Measurements from ENCODE around the gene YWHAG.
"Not testable (repeated sequence)": the region's sequence is repeated elsewhere in the genome, so short reads cannot be mapped to it uniquely, and the experiment has no call there.

Gene YWHAG

GRCh38 chr7:76340617-76341131, 18.1 kb downstream of the YWHAG start:
- peak; percentile 83 to 86 for DNase-seq (ENCODE audit: low read depth in 2 of 2)
- H3K4me3 ChIP-seq (replicated peaks in 1 of 2; ENCODE audit: low read depth in 2 of 2, low read length in 2 of 2) = no peak overlapping the region
- TF ChIP-seq, protein P1, sequence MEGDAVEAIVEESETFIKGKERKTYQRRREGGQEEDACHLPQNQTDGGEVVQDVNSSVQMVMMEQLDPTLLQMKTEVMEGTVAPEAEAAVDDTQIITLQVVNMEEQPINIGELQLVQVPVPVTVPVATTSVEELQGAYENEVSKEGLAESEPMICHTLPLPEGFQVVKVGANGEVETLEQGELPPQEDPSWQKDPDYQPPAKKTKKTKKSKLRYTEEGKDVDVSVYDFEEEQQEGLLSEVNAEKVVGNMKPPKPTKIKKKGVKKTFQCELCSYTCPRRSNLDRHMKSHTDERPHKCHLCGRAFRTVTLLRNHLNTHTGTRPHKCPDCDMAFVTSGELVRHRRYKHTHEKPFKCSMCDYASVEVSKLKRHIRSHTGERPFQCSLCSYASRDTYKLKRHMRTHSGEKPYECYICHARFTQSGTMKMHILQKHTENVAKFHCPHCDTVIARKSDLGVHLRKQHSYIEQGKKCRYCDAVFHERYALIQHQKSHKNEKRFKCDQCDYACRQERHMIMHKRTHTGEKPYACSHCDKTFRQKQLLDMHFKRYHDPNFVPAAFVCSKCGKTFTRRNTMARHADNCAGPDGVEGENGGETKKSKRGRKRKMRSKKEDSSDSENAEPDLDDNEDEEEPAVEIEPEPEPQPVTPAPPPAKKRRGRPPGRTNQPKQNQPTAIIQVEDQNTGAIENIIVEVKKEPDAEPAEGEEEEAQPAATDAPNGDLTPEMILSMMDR (IDR thresholded peaks at IDR 0.05; ENCODE audit: low read depth, low read length) = no peak

DNA sequence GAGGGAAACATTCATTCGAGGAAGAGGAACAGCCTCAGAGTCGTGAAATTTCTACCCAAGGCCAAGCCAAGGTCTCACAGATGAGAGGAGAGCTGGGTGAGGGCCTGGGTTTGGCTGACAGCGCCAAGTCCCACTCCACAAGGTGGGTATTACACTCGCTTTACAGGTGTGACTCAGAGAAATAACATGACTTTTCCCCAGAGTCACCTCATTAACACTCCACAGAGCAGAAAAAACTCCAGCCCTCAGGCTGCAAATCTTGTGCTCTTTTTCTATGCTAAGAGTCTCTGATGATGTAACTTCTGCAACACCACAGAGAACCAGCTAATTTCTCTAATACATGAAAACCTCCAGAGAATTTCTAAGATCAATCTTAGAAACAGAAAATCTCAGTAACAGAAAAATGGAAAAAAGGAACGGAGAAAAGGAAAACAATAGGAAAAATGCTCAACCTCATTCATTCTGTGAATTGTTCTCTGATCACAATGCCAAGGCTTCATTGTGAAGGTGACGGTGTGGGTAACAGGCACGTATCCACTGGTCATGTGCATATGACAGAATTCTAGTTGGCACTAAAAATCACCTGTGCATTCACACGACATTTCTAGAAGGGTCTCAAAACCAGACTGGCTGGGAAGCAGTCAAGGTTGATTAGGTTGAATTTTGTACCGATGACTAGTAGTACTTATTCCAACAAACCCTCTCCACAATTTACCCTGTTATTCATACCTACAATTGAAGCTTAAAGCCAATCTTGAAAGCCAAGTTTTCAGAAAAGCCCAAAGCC, 20.3 kb downstream of the YWHAG start:
- TF ChIP-seq, protein P1 (IDR thresholded peaks at IDR 0.05; ENCODE audit: low read depth, low read length) = no peak
- H3K4me3 ChIP-seq (replicated peaks in 1 of 2; ENCODE audit: low read depth in 2 of 2, low read length in 2 of 2) = no peak overlapping the region
- no peak for DNase-seq (ENCODE audit: low read depth in 2 of 2)

- TF ChIP-seq, protein P1 (IDR thresholded peaks at IDR 0.05; ENCODE audit: low read depth, low read length) = no peak
- DNase-seq (ENCODE audit: low read depth in 2 of 2) = no peak
- no peak overlapping the region for H3K4me3 ChIP-seq (replicated peaks in 1 of 2; ENCODE audit: low read depth in 2 of 2, low read length in 2 of 2)
Measured at GRCh38 chr7:76337147-76337546, 21.6 kb downstream of the YWHAG start.

DNA sequence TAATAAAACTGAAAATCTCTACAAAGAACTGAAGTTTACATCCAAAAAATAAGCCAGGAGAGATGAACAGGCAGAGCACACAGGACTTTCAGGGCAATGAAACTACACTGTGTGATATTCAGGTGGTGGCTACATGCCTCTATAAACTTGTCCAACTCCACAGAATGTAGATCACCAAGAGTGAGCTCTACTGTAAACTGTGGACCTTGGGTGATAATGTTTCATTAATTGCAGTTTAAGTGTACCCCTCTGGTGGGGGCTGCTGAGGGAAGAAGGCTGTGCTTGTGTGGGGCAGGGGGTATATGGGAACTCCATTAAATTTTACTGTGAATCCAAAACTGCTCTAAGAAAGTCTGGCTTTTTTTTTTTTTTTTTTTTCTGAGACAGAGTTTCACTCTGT, 22.7 kb downstream of the YWHAG start:
- H3K4me3 ChIP-seq (replicated peaks in 1 of 2; ENCODE audit: low read depth in 2 of 2, low read length in 2 of 2) = no peak overlapping the region
- TF ChIP-seq, protein P1 (IDR thresholded peaks at IDR 0.05; ENCODE audit: low read depth, low read length) = no peak
- no peak for DNase-seq (ENCODE audit: low read depth in 2 of 2)

- DNase-seq (ENCODE audit: low read depth in 2 of 2); H3K4me3 ChIP-seq (replicated peaks in 1 of 2; ENCODE audit: low read depth in 2 of 2, low read length in 2 of 2): not testable (repeated sequence)
Measured at GRCh38 chr7:76335417-76335816, 23.4 kb downstream of the YWHAG start.

DNA sequence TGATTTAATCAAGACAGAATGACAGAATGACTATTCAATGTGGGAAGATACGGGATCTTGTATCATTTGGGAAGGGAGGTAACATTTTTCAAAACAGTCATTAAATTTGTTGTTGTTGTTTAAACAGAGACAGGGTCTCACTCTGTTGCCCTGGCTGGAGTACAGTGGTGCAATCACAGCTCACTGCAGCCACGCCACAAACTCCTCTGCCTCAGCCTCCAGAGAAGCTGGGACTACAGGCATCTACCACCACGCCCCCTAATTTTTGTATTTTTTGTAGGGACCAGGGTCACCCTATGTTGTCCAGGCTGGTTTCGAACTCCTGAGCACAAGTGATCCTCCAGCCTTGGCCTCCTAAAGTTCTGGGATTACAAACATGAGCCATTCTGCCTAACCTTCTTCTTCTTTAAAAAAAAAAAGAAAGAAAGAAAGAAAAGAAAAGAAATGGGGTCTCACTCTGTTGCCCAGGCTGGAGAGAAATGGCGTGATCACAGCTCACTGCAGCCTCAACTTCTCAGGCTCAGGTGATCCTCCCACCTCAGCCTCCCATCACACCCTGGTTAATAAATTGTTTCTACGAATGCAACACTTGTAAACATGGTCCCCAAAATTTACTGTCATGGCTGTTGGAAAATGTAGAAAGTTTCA, 24.3 kb downstream of the YWHAG start:
- TF ChIP-seq, protein P1 (IDR thresholded peaks at IDR 0.05; ENCODE audit: low read depth, low read length) = no peak
- no peak overlapping the region for H3K4me3 ChIP-seq (replicated peaks in 1 of 2; ENCODE audit: low read depth in 2 of 2, low read length in 2 of 2)
- no peak for DNase-seq (ENCODE audit: low read depth in 2 of 2)

DNA sequence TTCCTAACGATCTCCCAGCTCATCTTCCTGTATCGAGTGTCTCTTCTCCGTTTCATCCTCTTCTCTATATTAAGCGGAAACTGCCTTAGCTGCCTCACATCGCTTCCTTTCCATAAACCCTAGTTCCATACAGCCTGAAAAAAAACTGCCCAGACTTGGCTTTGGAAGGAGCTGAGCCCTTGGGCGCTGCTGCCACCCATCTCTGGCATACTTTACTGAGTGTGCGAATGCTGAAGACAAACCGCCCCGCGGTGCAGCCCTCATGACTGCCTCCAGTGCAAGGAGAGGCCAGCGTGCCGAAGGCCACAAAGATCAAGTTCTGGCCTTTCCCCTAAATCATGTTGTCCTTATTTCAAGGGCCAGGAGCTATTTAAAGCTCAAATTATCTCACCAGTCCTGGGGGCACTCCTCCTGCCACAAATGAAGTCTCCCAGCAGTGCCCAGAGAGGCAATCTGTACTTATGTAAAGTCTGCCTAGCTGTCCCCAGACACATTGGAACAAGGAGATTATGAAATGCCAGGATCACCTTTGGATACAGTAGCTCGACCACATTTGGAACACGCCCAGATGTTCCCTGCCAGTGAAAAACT, 25.2 kb downstream of the YWHAG start:
- H3K4me3 ChIP-seq (replicated peaks in 1 of 2; ENCODE audit: low read depth in 2 of 2, low read length in 2 of 2) = no peak overlapping the region
- TF ChIP-seq, protein P1 (IDR thresholded peaks at IDR 0.05; ENCODE audit: low read depth, low read length) = no peak
- DNase-seq (ENCODE audit: low read depth in 2 of 2) = peak in 1 of 2 donors; percentile 63
